ENCODE results near the gene PODN.

- no peak for TF ChIP-seq GATA2 (IDR thresholded peaks at IDR 0.05; ENCODE audit: low read depth, low read length)
- no peak for TF ChIP-seq GATA3 (IDR thresholded peaks at IDR 0.05; ENCODE audit: low read depth, low read length)
Observed at GRCh38 chr1:53129891-53130597, 68.0 kb downstream of the PODN start.

All from SH-SY5Y (cell line).